Aorta (tissue), 5 donors: Measurements from ENCODE around the gene AMPD3. TPM values are rescaled to one million over a fixed set of nuclear protein-coding genes. Genes with fewer than 3 reads are reported as not detected.

Experiments
- ATAC-seq: fragments of 200-7000 bp; cut with Tn5 transposase; one replicate; pipeline ENCODE4 v1.9.1; 2022; ENCODE audit warnings: moderate library complexity; ENCODE audit not compliant: low FRiP score
- DNase-seq, 2 donors: peaks; one replicate each; pipeline ENCODE4 v3.0.0-alpha.2; 2020
- H3K27ac ChIP-seq, 2 donors: one replicate each; pipeline ENCODE4 v1.5.1; 2013; ENCODE audit warnings: low read length in 2 of 2, mild to moderate bottlenecking in 2 of 2, moderate library complexity in 2 of 2, control low read depth in 1 of 2, inconsistent platforms in 1 of 2, low read depth in 1 of 2
- H3K27me3 ChIP-seq, 2 donors: one replicate each; pipeline ENCODE4 v1.6.1; 2013; ENCODE audit warnings: control low read depth in 1 of 2, low read length in 1 of 2, mild to moderate bottlenecking in 1 of 2, moderate library complexity in 1 of 2; ENCODE audit not compliant: insufficient read depth in 2 of 2, control insufficient read depth in 1 of 2
- H3K36me3 ChIP-seq, 2 donors: one replicate each; pipeline ENCODE4 v1.6.1; 2013; ENCODE audit warnings: control low read depth in 1 of 2, low read length in 1 of 2, mild to moderate bottlenecking in 1 of 2; ENCODE audit not compliant: insufficient read depth in 2 of 2, control insufficient read depth in 1 of 2
- H3K4me1 ChIP-seq, 2 donors: one replicate each; pipeline ENCODE4 v1.6.1; 2013; ENCODE audit warnings: low read length in 2 of 2, control low read depth in 1 of 2, mild to moderate bottlenecking in 1 of 2, moderate library complexity in 1 of 2; ENCODE audit not compliant: insufficient read depth in 2 of 2, control insufficient read depth in 1 of 2
- H3K4me3 ChIP-seq, 2 donors: one replicate each; pipeline ENCODE4 v1.5.1; 2013; ENCODE audit warnings: low read length in 2 of 2, control low read depth in 1 of 2, mild to moderate bottlenecking in 1 of 2
- H3K9me3 ChIP-seq: one replicate; pipeline ENCODE4 v1.6.1; 2013; ENCODE audit warnings: mild to moderate bottlenecking, low read length; ENCODE audit not compliant: control insufficient read depth
- WGBS, 2 donors: extraction: QIAGEN DNeasy Blood & Tissue Kit; methylation state at CpG; one replicate each; pipeline ENCODE4 v1.1.7; 2013; 5-methylcytosine and 5-hydroxymethylcytosine counted together
- intact Hi-C, 2 donors: fragments of 100-400 bp; cut with DNase I; formaldehyde crosslinking; loops; one replicate each; pipeline versions ENCODE4 v1.14.2 to v1.15.0; 2022
- polyA plus RNA-seq, 2 donors: library from polyadenylated mRNA; stranded (reverse); fragments of 200-250 nt; gene quantifications; one replicate each; pipeline ENCODE4 v1.2.3, GENCODE V29; 2013
- total RNA-seq, 2 donors: library from RNA; stranded (reverse); fragmentation: NEBNext Ultra II Directional; extraction: Animal tissue kit (Norgen Biotek cat#: 25700); gene quantifications; one replicate each; pipeline ENCODE4 v1.2.1, GENCODE V29; 2021
- donor health status: healthy with polysubstance abuse.
- donor health status: Bipolar disorder and iron deficiency.
- donor health status: DM: no; HTN: no; CAD: no.
- donor health status: DM: no; HTN: no; CAD: no.
- donor health status: DM: yes; HTN: yes; CAD: no.

Gene AMPD3
- total and polyA plus RNA-seq, 4 donors: 2.5 to 16.9 (median 5.8) TPM

DNA sequence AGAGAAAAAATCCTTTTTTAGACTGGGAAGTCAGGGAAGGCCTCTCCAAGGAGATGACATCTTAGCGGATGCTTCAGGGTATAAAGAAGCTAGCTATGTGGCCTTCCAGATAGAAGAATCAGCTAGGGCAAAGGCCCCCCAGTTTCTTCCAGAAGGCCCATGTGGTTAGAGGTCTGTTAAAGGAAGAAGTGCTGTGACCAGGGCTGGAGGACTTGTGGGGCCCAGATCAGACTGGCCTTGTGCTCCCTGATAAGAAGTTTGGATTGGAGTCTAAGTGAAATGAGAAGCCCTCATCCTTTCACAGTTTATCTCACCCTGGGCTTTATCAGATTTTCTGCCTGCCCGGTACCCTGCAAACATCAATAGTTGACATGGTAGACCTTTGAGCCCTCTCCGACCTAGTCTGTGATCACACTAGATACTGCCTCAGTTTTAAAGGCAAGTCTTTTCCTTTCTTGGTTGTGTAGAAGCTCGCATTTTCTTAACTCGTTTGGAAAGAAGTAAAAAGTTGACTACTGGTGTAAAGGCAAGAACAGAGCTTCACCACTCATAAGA is 7.8 kb downstream of the AMPD3 start:
- peaks cover 0 to 4% of the 10 kb centered on the region in 2 donors for H3K36me3 ChIP-seq
- DNase-seq (no peak), ATAC-seq (no peak)
- no peak overlapping the region for H3K4me3 ChIP-seq
- H3K4me1 ChIP-seq: no peaks in the 10 kb centered on the region
- H3K27me3 ChIP-seq: no peaks in the 10 kb centered on the region
- no peak overlapping the region for H3K27ac ChIP-seq
- H3K9me3 ChIP-seq: no peaks in the 10 kb centered on the region
- intact Hi-C loops: no loop called here
- 92 to 94% methylated on average over 5 of the region's 5 CpGs for WGBS, 2 donors

DNA sequence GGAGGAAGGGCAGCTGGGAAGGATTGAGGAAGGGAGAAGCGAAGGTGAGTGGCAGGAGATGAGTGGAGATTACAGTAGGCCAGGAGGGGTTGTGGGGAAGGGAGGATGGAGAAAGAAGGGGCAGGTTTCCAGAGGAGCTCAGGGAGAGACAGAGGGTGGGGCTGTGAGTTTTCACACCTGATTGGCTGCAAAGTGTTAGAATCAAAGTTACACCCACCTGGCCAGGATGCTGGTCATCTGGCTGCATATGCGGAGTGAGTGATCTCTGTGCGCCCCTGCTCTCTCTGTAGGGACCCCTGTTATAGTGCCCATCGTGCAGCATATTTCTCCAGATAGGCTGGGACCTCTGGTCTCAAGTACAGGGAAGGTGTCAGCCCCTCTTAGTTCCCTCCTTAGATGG is 18.3 kb downstream of the AMPD3 start:
- Histone ChIP-seq H3K27ac (no peak overlapping the region), H3K9me3 (no peaks in the 10 kb centered on the region), H3K4me1 (no peaks in the 10 kb centered on the region), H3K27me3 (no peaks in the 10 kb centered on the region), H3K4me3 (no peak overlapping the region), H3K36me3 (no peaks in the 10 kb centered on the region)
- no peak for ATAC-seq
- intact Hi-C loops: no loop called here
- WGBS, 2 donors: 85 to 86% methylated on average over 4 of the region's 4 CpGs
- DNase-seq: no peak

DNA sequence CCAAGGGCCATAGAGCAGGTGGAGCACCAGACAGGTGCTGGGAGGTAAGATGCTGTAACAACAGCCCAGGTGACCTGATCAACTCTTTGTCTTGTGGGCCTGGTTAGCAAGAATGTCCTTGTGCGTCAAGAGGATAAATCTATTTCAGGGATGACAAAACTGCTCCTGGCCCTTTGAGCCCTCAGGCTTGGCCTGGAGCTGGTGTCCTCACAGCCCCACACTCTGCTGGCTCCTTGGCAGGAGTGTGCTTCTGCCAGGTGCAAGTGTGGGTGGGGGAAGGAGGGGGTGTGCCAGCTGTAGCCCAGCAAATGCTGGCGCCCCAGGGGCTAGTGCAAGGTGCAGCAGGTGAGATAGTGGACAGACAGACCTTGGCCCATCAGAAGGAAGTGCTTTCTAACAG is 19.5 kb downstream of the AMPD3 start:
- WGBS, 2 donors: 94 to 100% methylated on average over 2 of the region's 2 CpGs
- Histone ChIP-seq H3K27me3 (no peaks in the 10 kb centered on the region), H3K36me3 (no peaks in the 10 kb centered on the region), H3K4me3 (no peak overlapping the region), H3K27ac (no peak overlapping the region), H3K9me3 (no peaks in the 10 kb centered on the region), H3K4me1 (no peaks in the 10 kb centered on the region)
- intact Hi-C loops: no loop called here
- ATAC-seq (no peak), DNase-seq (no peak)

DNA sequence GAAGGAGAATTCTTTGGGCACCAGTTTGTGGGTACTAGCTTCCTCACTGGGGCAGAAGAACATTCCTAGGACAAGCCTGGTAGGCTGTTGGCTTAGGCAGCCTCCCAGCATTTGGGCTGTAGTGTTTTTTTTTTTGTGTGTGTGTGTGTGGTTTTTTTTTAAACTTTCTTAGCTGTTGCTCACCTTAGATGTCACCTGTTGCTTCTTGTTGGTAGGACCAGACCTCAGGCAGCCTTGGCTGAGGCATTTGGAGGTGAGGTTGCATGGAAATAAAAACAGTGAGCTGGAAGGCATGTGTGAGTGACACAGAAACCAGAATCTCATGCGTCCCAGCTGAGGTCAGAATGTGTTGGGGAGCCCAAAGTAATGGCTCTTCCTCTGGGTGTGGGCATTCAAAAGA is 21.3 kb downstream of the AMPD3 start:
- Histone ChIP-seq H3K4me1 (no peaks in the 10 kb centered on the region), H3K27ac (no peak overlapping the region), H3K27me3 (no peaks in the 10 kb centered on the region), H3K4me3 (no peak overlapping the region), H3K9me3 (no peaks in the 10 kb centered on the region), H3K36me3 (no peaks in the 10 kb centered on the region)
- no peak for ATAC-seq
- intact Hi-C loops: no loop called here
- 84 to 92% methylated on average over 1 of the region's 1 CpG for WGBS, 2 donors
- DNase-seq: no peak

DNA sequence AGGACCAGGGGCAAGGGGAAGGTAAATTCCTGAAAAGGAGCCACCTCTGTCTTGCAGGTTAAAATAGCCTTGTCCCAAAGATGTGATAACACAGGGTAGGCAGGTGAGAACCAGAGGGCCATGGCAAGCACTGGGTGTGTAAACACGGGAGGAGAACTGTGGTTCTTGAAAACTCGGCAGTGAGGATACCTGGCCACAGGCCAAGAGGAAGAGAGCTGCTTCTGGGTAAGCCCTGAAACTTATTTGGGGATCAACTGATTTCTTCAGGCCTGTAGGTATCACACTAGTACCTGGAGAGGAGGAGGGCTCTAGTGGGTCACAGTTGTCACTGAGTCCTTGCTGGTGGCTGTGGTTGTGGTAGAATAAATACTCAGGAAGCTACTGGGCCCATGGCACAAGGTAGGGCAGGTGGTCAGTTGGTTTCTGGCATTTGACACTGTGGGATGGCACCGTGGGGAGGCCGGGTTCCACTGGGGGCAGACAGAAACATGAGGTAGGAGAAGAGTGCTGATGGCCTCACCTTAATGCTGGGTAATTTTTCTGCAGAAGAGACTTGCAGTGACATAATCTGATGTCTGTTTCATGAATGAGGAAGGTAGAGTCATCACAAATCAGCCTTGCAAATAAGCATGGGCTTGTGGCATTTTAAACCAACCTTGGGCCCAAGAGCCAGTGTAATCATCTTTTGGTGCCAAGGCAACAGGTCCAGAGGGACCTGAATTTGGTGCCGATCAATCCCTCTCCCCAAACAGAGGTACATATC is 22.0 kb downstream of the AMPD3 start:
- H3K9me3 ChIP-seq: no peaks in the 10 kb centered on the region
- H3K4me1 ChIP-seq: no peaks in the 10 kb centered on the region
- H3K27me3 ChIP-seq: no peaks in the 10 kb centered on the region
- intact Hi-C loops: no loop called here
- no peak overlapping the region for H3K27ac ChIP-seq
- no peak overlapping the region for H3K4me3 ChIP-seq
- 89 to 91% methylated on average over 5 of the region's 5 CpGs for WGBS, 2 donors
- no peak for ATAC-seq
- no peak for DNase-seq
- no peaks in the 10 kb centered on the region for H3K36me3 ChIP-seq

DNA sequence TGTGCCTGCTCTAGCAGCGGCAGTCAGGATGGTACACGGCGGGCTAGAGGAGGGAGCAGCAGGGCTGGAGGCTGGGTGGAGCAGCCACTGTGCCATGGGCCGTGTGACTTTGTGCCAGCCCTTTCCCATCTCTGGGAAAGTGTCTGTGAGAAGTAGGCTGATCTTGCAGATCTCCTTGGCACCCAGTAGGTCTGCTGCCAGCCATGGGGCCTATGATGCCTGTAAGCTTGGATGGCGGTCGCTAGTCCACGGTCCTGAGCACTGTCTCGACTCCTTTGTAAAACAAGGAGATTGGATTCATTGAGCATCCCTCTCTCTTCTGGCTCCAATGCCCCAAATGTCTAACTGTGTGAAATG is 22.6 kb downstream of the AMPD3 start:
- peak in 1 of 2 donors; percentile 68 for DNase-seq

DNA sequence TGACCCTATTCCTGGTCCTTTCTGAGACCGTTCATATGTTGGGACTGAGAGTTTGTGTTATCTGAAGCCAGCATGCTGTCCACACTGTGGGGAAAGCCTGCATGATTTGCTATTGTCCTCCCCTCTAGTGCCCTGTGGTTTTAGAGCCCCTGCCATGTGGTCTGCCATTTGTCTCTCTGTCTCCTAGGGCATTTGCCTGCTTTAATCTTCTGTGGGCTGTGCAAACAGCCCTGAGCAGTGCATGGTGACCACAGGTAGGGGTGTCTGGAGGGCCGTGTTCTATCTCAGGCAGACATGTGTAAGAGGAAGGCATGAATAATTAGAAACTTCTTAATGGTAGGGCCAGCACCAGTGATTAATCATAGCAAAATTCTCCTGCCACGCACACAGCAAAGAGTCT is 23.0 kb downstream of the AMPD3 start:
- Histone ChIP-seq H3K36me3 (no peaks in the 10 kb centered on the region), H3K9me3 (no peaks in the 10 kb centered on the region), H3K27me3 (no peaks in the 10 kb centered on the region), H3K27ac (no peak overlapping the region), H3K4me3 (no peak overlapping the region), H3K4me1 (no peaks in the 10 kb centered on the region)
- ATAC-seq: no peak
- DNase-seq: peak in 1 of 2 donors; percentile 30
- WGBS, 2 donors: 94 to 96% methylated on average over 3 of the region's 3 CpGs
- intact Hi-C loops: no loop called here

More for the DNA sequence above, 22.6 kb downstream of the AMPD3 start:
- ATAC-seq: no peak
- Histone ChIP-seq H3K27ac (no peak overlapping the region), H3K27me3 (no peaks in the 10 kb centered on the region), H3K36me3 (no peaks in the 10 kb centered on the region), H3K4me3 (no peak overlapping the region), H3K9me3 (no peaks in the 10 kb centered on the region), H3K4me1 (no peaks in the 10 kb centered on the region)
- 98 to 99% methylated on average over 8 of the region's 8 CpGs for WGBS, 2 donors
- intact Hi-C loops: no loop called here

DNA sequence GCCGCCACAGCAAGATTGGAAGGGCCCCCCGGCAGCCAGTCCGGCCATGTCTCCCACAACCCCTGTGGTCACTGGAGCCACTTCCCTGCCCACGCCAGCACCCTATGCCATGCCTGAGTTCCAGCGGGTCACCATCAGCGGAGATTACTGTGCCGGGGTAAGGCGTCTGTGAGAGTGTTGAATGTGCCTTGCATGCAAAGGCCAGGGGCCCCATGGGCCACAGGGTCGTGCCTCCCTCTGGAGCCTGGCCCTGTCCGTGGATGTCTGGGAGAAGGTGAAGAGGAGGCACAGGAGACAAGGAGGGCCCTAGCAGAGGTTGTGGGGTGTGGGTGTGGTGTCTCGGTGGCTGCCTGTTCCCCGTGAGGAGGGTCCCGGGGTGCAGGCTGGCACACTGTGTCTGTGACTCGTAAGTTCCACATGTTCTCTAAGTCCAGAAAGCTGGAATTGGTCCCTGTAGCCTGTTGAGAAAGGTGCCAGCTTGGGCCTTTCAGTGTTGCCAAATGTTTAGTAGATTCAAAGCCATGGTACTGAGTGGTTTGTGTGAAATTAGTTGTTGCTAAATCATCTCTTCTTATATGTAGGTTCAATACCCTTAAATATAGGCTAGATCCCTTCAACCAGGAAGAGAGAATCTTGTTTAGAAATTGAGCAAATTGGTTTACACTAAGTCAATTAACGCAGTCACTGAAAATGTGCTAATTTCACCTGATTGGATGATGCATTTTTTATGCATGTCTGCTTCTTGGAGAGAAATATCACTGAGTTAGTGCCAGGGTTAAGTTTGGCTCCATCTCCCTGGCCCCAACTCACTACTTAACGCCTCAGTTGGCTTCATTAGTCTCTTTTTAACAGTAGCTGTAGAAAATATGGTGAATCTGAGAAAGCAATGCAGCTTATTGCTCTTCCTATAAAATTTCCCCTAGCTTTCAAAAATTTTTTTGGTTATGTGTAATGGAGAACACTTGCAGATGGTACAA is 23.8 kb downstream of the AMPD3 start:
- no peaks in the 10 kb centered on the region for H3K36me3 ChIP-seq
- no peaks in the 10 kb centered on the region for H3K27me3 ChIP-seq

More for the DNA sequence above, 23.8 kb downstream of the AMPD3 start:
- intact Hi-C loops: no loop called here
- Histone ChIP-seq H3K27ac (no peak overlapping the region), H3K4me3 (no peak overlapping the region), H3K4me1 (no peaks in the 10 kb centered on the region), H3K9me3 (no peaks in the 10 kb centered on the region)
- ATAC-seq (no peak), DNase-seq (peak in 1 of 2 donors; percentile 69)
- WGBS, 2 donors: 68 to 70% methylated on average over 16 of the region's 16 CpGs
